Sigmoid colon (tissue), 7 donors: ENCODE data around the gene DCAF11. TPM values are rescaled to one million over a fixed set of nuclear protein-coding genes. Genes with fewer than 3 reads are reported as not detected.
A peak's percentile ranks its signal among the peaks of the same experiment; 100 is the strongest.

Source experiments
- DNase-seq: peaks from one replicate; pipeline ENCODE4 v3.0.0-alpha.2; 2019
- H3K27ac ChIP-seq, 4 donors: fragments of 200-600 bp; sonication (generic); one replicate each; pipeline ENCODE4 v1.5.1; 2016 to 2019; ENCODE audit warnings: mild to moderate bottlenecking in 1 of 4
- H3K27me3 ChIP-seq, 3 donors: fragments of 200-600 bp; sonication (generic); one replicate each; pipeline ENCODE4 v1.5.1; 2019; ENCODE audit warnings: mild to moderate bottlenecking in 1 of 3
- H3K36me3 ChIP-seq, 4 donors: fragments of 200-600 bp; sonication (generic); one replicate each; pipeline ENCODE4 v1.5.1; 2016 to 2019
- H3K4me1 ChIP-seq, 4 donors: fragments of 200-600 bp; sonication (generic); one replicate each; pipeline ENCODE4 v1.5.1; 2017 to 2019
- H3K4me3 ChIP-seq, 4 donors: fragments of 200-600 bp; sonication (generic); one replicate each; pipeline ENCODE4 v1.5.1; 2017 to 2019; ENCODE audit warnings: mild to moderate bottlenecking in 2 of 4, moderate library complexity in 1 of 4
- H3K9me3 ChIP-seq, 4 donors: fragments of 200-600 bp in 3 of 4; sonication (generic) in 3 of 4; one replicate each; pipeline versions ENCODE4 v1.5.1 to v1.6.1; 2013 to 2019
- EP300 ChIP-seq, 4 donors: sonication (generic); formaldehyde crosslinking; IDR thresholded peaks; one replicate each; pipeline ENCODE4 v1.6.1; 2017; ENCODE audit warnings: antibody characterized with exemption in 4 of 4
- POLR2A ChIP-seq, 2 donors: fragments of 450-650 bp; IDR thresholded peaks; one replicate each; pipeline ENCODE4 v1.6.1; 2016; ENCODE audit warnings: antibody characterized with exemption in 2 of 2, mild to moderate bottlenecking in 2 of 2, moderate library complexity in 2 of 2
- POLR2AphosphoS5 ChIP-seq, 4 donors: sonication (generic); formaldehyde crosslinking; IDR thresholded peaks; one replicate each; pipeline ENCODE4 v1.6.1; 2017; ENCODE audit warnings: antibody characterized with exemption in 4 of 4
- WGBS, 2 donors: extraction: QIAGEN DNeasy Blood & Tissue Kit; methylation state at CpG; one replicate each; pipeline ENCODE4 v1.1.7; 2013; 5-methylcytosine and 5-hydroxymethylcytosine counted together
- intact Hi-C: fragments of 100-400 bp; cut with DNase I; formaldehyde crosslinking; loops from one replicate; pipeline ENCODE4 v1.15.1; 2023
- polyA plus RNA-seq, 3 donors: library from polyadenylated mRNA; stranded (reverse); fragments of 200-250 nt; gene quantifications; one replicate each; pipeline ENCODE4 v1.2.3, GENCODE V29; 2013
- total RNA-seq, 4 donors: library from RNA; depleted of rRNA; stranded (reverse); fragments of >200 nt; gene quantifications; one replicate each; pipeline ENCODE4 v1.1.0, GENCODE V29; 2016
- TF ChIP-seq, protein P1 (sequence below), 4 experiments: fragments of 450-650 bp in 3 of 4; fragments of 200-600 bp in 1 of 4; IDR thresholded peaks; one replicate each; pipeline ENCODE4 v1.5.1; 2016 to 2019; ENCODE audit warnings: antibody characterized with exemption in 4 of 4, mild to moderate bottlenecking in 3 of 4, moderate library complexity in 2 of 4
- donor health status: healthy with polysubstance abuse.
- donor health status: Bipolar disorder and iron deficiency.
- donor health status: healthy.

The DCAF11 gene
- total and polyA plus RNA-seq, 7 donors: 37.7 to 82.9 (median 70.9) TPM

DNA sequence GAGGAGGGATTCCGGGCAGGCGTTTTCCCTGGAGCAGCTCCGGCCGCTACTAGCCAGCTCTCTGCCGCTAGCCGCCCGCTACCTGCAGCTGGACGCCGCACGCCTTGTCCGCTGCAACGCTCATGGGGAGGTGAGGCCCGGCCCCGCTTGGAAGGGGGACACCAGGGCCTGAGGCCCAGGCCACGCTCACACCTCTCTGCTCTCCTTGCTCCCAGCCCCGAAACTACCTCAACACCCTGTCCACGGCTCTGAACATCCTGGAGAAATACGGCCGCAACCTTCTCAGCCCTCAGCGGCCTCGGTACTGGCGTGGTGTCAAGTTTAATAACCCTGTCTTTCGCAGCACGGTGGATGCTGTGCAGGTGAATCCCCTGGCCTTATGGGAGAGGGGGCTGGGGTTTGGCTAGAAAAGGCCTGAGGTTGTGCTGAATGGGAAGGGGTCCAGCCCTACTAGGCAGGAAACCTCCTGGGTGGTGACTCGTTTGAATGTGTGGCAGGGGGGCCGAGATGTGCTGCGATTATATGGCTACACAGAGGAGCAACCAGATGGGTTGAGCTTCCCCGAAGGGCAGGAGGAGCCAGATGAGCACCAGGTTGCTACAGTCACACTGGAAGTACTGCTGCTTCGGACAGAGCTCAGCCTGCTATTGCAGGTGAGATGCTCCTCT lies 33.3 kb downstream of the DCAF11 start:
- TF ChIP-seq, protein P1, sequence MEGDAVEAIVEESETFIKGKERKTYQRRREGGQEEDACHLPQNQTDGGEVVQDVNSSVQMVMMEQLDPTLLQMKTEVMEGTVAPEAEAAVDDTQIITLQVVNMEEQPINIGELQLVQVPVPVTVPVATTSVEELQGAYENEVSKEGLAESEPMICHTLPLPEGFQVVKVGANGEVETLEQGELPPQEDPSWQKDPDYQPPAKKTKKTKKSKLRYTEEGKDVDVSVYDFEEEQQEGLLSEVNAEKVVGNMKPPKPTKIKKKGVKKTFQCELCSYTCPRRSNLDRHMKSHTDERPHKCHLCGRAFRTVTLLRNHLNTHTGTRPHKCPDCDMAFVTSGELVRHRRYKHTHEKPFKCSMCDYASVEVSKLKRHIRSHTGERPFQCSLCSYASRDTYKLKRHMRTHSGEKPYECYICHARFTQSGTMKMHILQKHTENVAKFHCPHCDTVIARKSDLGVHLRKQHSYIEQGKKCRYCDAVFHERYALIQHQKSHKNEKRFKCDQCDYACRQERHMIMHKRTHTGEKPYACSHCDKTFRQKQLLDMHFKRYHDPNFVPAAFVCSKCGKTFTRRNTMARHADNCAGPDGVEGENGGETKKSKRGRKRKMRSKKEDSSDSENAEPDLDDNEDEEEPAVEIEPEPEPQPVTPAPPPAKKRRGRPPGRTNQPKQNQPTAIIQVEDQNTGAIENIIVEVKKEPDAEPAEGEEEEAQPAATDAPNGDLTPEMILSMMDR (IDR thresholded peaks at IDR 0.05): no peak
- TF ChIP-seq EP300 (IDR thresholded peaks at IDR 0.05): no peak
- TF ChIP-seq POLR2A (IDR thresholded peaks at IDR 0.05): no peak
- no peak for TF ChIP-seq POLR2AphosphoS5 (IDR thresholded peaks at IDR 0.05)
- Histone ChIP-seq H3K4me1 (peaks cover 0 to 40% (median 34%) of the 10 kb centered on the region in 4 donors), H3K27ac (peak overlapping the region; percentile 92 to 96 (median 95)), H3K36me3 (peaks cover 21 to 55% (median 36%) of the 10 kb centered on the region in 4 donors), H3K27me3 (no peaks in the 10 kb centered on the region), H3K9me3 (no peaks in the 10 kb centered on the region), H3K4me3 (peak overlapping the region; percentile 58 to 98 (median 77))
- 3 to 5% methylated on average over 29 of the region's 29 CpGs for WGBS, 2 donors
- intact Hi-C loops: loop anchor here (2.0 to 10.0 kb wide), 4 partner anchors 13 to 843 kb away; partner anchors contain the start of genes BCL2L2, GMPR2, IRF9 and NEDD8
- DNase-seq: peak; percentile 78

DNA sequence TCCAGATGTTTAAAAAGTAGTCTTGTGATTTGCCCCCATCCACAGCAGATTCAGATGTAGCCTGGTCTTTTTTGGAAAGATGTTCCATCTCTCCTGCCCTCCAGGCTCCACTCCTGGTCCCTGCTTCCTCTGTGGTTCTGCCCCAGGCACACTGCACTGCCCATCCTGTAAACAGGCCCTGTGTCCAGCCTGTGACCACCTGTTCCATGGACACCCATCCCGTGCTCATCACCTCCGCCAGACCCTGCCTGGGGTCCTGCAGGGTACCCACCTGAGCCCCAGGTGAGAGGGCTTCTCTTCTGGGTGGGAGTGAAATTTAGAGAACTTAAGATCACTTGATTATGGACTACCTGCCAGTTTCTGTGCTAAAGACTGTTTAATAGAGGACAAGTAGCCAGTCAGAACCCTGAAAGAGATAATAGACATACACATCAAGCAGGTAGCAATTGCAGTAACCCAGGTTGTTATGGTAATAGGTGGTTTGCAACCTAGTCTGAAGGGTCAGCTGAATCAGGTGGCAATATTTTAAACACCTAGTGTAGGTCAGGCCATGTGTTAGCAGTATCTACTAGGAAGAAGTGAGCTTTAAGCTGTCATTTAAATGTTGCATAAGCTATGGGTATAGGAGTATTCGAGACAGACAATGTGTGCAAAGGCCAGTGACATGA lies 34.9 kb downstream of the DCAF11 start:
- TF ChIP-seq POLR2A (IDR thresholded peaks at IDR 0.05): no peak
- intact Hi-C loops: loop anchor here (5.0 to 10.0 kb wide), 3 partner anchors 83 to 845 kb away; partner anchors contain the start of genes BCL2L2, GMPR2, NEDD8 and PPP1R3E
- Histone ChIP-seq H3K27me3 (no peaks in the 10 kb centered on the region), H3K4me3 (no peak overlapping the region), H3K27ac (no peak overlapping the region), H3K4me1 (peaks cover 0 to 40% (median 33%) of the 10 kb centered on the region in 4 donors), H3K9me3 (no peaks in the 10 kb centered on the region), H3K36me3 (peaks cover 23 to 55% (median 42%) of the 10 kb centered on the region in 4 donors)
- no peak for DNase-seq
- 92 to 97% methylated on average over 3 of the region's 3 CpGs for WGBS, 2 donors

DNA sequence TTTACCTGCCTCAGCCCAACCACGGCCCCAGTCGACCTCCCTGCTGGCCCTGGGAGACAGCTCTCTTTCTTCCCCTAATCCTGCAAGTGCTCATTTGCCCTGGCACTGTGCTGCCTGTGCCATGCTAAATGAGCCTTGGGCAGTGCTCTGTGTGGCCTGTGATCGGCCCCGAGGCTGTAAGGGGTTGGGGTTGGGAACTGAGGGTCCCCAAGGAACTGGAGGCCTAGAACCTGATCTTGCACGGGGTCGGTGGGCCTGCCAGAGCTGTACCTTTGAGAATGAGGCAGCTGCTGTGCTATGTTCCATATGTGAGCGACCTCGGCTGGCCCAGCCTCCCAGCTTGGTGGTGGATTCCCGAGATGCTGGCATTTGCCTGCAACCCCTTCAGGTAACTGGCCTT lies 35.5 kb downstream of the DCAF11 start:
- Histone ChIP-seq H3K36me3 (peaks cover 23 to 61% (median 47%) of the 10 kb centered on the region in 4 donors), H3K4me3 (no peak overlapping the region), H3K27ac (no peak overlapping the region), H3K27me3 (no peaks in the 10 kb centered on the region), H3K4me1 (peaks cover 0 to 35% (median 30%) of the 10 kb centered on the region in 4 donors), H3K9me3 (no peaks in the 10 kb centered on the region)
- 93 to 94% methylated on average over 9 of the region's 9 CpGs for WGBS, 2 donors
- DNase-seq: no peak
- intact Hi-C loops: no loop called here
- TF ChIP-seq, protein P1 (IDR thresholded peaks at IDR 0.05): no peak
- TF ChIP-seq EP300 (IDR thresholded peaks at IDR 0.05) (no peak), POLR2AphosphoS5 (IDR thresholded peaks at IDR 0.05) (no peak), POLR2A (IDR thresholded peaks at IDR 0.05) (no peak)

DNA sequence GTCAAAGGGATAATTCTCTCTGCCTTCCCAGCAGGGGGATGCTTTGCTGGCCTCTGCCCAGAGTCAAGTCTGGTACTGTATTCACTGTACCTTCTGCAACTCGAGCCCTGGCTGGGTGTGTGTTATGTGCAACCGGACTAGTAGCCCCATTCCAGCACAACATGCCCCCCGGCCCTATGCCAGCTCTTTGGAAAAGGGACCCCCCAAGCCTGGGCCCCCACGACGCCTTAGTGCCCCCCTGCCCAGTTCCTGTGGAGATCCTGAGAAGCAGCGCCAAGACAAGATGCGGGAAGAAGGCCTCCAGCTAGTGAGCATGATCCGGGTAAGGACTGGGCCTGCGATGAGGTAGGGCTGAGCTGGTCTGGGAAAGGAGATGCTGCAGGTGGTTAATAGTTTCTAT lies 36.0 kb downstream of the DCAF11 start:
- Histone ChIP-seq H3K4me3 (no peak overlapping the region), H3K4me1 (peaks cover 0 to 30% (median 25%) of the 10 kb centered on the region in 4 donors), H3K36me3 (peaks cover 28 to 66% (median 52%) of the 10 kb centered on the region in 4 donors), H3K27me3 (no peaks in the 10 kb centered on the region), H3K9me3 (no peaks in the 10 kb centered on the region), H3K27ac (no peak overlapping the region)
- WGBS, 2 donors: 94 to 97% methylated on average over 9 of the region's 9 CpGs
- no peak for DNase-seq
- intact Hi-C loops: no loop called here
- TF ChIP-seq, protein P1 (IDR thresholded peaks at IDR 0.05): no peak
- TF ChIP-seq EP300 (IDR thresholded peaks at IDR 0.05): no peak
- no peak for TF ChIP-seq POLR2A (IDR thresholded peaks at IDR 0.05)
- no peak for TF ChIP-seq POLR2AphosphoS5 (IDR thresholded peaks at IDR 0.05)

DNA sequence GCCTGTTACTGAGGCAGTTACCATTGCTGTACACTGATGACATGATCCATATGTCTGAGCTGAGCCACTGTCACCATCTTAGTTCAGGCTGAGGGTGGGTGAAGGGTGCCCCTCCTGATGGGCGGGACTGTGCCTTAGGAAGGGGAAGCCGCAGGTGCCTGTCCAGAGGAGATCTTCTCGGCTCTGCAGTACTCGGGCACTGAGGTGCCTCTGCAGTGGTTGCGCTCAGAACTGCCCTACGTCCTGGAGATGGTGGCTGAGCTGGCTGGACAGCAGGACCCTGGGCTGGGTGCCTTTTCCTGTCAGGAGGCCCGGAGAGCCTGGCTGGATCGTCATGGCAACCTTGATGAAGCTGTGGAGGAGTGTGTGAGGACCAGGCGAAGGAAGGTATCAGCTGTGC lies 36.4 kb downstream of the DCAF11 start:
- no peaks in the 10 kb centered on the region for H3K9me3 ChIP-seq
- no peak overlapping the region for H3K27ac ChIP-seq
- peaks cover 32 to 70% (median 56%) of the 10 kb centered on the region in 4 donors for H3K36me3 ChIP-seq
- no peak for DNase-seq
- WGBS, 2 donors: 92% methylated on average over 9 of the region's 9 CpGs
- intact Hi-C loops: no loop called here
- TF ChIP-seq, protein P1 (IDR thresholded peaks at IDR 0.05): no peak
- TF ChIP-seq EP300 (IDR thresholded peaks at IDR 0.05): no peak
- TF ChIP-seq POLR2AphosphoS5 (IDR thresholded peaks at IDR 0.05): no peak
- TF ChIP-seq POLR2A (IDR thresholded peaks at IDR 0.05): no peak
- H3K4me3 ChIP-seq: no peak overlapping the region
- H3K27me3 ChIP-seq: no peaks in the 10 kb centered on the region
- H3K4me1 ChIP-seq: peaks cover 0 to 26% (median 21%) of the 10 kb centered on the region in 4 donors
